Measurements from ENCODE around the gene GNA12. TPM values are rescaled to one million over a fixed set of nuclear protein-coding genes. Genes with fewer than 3 reads are reported as not detected.
"Not testable (repeated sequence)": the region's sequence is repeated elsewhere in the genome, so short reads cannot be mapped to it uniquely, and the experiment has no call there.

GNA12 gene
- total RNA-seq, 4 donors from 2014 or later = 26.3 to 54.8 (median 36.9) TPM

DNA sequence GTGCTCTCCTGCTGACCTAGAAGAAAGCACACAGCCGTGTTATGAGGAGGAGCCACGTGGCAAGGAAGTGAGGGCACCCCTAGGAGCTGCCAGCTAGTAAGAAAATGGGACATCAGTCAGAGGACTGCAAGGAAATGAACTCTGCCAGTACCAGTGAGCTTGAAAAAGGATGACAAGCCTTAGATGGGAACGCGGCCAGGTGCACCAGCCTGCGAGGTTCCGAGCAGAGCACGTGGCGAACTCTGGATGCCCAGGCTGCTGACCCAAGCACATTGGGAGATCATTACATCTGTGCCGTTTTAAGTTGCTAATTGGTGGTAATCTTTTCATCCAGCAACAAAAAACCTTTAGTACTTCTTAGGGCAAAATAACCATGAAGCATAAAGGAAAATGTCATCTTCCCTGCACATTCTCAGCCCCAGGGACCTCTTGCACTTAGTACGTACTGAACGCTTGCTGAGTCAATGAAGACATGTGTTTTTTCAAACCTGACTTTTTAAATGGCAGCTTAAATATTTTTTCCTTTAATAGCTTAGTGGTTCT, 86.7 kb downstream of the GNA12 start:
- DNase-seq (ENCODE audit: low spot score) (no peak), ATAC-seq (ENCODE audit: low FRiP score) (peak; percentile 41)
- TF ChIP-seq, protein P1, sequence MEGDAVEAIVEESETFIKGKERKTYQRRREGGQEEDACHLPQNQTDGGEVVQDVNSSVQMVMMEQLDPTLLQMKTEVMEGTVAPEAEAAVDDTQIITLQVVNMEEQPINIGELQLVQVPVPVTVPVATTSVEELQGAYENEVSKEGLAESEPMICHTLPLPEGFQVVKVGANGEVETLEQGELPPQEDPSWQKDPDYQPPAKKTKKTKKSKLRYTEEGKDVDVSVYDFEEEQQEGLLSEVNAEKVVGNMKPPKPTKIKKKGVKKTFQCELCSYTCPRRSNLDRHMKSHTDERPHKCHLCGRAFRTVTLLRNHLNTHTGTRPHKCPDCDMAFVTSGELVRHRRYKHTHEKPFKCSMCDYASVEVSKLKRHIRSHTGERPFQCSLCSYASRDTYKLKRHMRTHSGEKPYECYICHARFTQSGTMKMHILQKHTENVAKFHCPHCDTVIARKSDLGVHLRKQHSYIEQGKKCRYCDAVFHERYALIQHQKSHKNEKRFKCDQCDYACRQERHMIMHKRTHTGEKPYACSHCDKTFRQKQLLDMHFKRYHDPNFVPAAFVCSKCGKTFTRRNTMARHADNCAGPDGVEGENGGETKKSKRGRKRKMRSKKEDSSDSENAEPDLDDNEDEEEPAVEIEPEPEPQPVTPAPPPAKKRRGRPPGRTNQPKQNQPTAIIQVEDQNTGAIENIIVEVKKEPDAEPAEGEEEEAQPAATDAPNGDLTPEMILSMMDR (IDR thresholded peaks at IDR 0.05) = no peak

DNA sequence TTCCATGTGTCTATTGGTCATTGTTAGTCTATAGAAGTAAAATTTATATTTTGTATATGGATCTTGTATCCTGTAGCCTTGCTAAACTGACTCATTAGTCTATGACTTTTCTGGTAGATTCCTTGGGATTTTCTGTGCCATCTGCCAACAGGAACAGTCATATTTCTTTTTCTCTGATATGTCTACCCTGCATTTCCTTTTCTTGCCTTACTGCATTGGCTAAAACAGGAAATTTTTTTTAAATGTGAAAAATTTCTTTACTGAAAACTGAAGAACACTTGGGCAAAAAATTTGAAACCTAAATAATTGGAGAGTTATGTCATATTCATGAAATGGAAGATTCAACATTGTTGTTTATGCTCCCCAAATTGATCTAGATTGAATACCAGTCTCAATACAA, 88.6 kb downstream of the GNA12 start:
- ATAC-seq (ENCODE audit: low FRiP score) = no peak

DNA sequence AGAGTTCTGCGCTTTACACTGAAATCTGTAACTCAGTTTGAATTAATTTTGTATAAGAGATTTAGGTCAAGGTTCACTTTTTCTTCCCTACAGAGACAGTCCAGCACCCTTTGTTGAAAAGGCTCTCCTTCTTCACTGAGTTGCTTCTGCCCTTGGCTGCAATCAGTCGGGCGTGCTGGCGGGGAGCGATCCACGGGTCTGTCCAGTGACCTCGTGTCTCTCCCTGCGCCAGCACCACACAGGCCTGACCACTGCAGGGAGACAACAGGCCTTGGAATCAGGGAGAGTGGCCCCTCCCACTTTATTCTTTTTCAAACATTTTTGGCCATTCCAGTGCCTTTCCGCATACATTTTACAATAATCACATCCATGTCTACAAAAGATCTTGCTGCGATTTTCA, 89.2 kb downstream of the GNA12 start:
- ATAC-seq (ENCODE audit: low FRiP score) = no peak
- TF ChIP-seq, protein P1 (IDR thresholded peaks at IDR 0.05) = no peak
- no peak for DNase-seq (ENCODE audit: low spot score)

More for the DNA sequence above, 88.6 kb downstream of the GNA12 start:
- TF ChIP-seq, protein P1 (IDR thresholded peaks at IDR 0.05) = no peak
- no peak for DNase-seq (ENCODE audit: low spot score)

DNA sequence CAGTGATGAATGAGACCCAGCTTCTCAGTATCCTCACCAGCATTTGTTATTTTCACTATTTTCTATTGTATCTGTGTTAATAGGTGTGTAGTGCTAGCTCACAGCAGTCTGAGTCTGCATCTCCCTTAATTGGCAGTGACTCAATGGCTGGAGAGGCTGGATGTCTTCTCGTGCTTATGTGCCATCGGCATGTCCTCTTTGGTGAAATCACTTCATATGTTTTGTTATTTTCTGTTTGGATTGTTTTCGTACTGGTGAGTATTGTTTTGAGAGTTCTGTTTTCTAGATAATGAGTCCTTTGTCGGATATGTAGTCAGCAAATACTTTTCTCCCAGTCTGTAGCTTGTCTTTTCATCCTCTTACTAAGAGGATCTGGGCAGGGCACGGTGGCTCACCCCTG, 90.0 kb downstream of the GNA12 start:
- DNase-seq (ENCODE audit: low spot score) = no peak
- TF ChIP-seq, protein P1 (IDR thresholded peaks at IDR 0.05) = no peak
- no peak for ATAC-seq (ENCODE audit: low FRiP score)

DNA sequence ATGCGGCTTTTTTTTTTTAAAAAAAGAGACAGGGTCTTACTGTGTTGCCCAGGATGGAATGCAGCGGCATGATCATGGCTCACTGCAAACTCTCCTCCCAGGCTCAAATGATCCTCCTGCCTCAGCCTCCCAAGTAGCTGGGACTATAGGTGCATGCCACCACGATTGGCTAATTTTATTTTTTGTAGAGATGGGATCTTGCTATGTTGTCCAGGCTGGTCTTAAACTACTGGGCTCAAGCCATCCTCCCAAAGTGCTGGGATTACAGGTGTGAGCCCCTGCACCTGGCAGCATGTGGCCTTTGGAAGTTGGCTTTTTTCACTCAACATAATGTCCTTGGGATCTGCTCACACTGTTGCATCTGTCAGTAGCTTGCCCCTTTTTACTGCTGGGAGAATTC, 91.0 kb downstream of the GNA12 start:
- ATAC-seq (ENCODE audit: low FRiP score) (no peak), DNase-seq (ENCODE audit: low spot score) (no peak)
- TF ChIP-seq, protein P1 (IDR thresholded peaks at IDR 0.05) = no peak

DNA sequence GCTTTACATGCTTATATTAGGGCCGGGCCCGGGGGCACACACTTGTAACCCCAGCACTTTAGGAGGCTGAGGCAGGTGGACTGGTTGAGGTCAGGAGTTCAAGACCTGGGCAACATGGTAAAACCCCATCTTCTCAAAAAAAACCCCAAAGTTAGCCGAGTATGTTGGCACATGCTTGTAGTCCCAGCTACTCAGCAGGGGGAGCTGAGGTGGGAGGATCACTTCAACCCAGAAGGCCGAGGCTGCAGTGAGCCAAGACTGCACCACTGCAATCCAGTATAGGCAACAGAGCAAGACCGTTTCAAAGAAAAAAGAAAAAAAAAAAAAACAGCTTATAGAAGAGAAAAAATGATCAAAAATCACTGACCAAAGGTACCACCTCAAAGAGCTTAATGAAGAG, 93.0 kb downstream of the GNA12 start:
- DNase-seq (ENCODE audit: low spot score) (no peak), ATAC-seq (ENCODE audit: low FRiP score) (no peak)
- TF ChIP-seq, protein P1 (IDR thresholded peaks at IDR 0.05) = no peak

DNA sequence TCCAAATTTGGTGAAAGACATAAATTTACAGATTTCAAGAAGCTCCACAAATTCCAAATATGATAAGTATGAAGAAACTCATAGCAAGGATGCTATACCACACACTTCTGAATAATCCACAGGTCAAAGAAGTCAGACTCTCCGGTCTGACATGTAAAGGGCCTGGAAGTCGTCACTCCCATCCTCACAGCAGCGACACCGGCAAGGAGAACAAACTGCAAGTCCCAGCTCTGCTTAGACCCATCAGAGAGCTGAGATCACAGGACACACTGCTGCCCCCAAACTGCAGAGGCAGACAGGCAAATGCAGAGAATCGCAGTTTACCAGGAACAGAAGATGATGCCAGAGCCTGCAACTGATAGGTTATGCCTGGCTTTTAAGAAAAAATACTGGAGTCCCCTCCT, 94.1 kb downstream of the GNA12 start:
- TF ChIP-seq, protein P1 (IDR thresholded peaks at IDR 0.05) = no peak
- DNase-seq (ENCODE audit: low spot score) = no peak

DNA sequence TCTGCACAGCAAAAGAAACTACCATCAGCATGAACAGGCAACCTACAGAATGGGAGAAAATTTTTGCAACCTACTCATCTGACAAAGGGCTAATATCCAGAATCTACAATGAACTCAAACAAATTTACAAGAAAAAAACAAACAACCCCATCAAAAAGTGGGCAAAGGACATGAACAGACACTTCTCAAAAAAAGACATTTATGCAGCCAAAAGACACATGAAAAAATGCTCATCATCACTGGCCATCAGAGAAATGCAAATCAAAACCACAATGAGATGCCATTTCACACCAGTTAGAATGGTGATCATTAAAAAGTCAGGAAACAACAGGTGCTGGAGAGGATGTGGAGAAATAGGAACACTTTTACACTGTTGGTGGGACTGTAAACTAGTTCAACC, 95.4 kb downstream of the GNA12 start:
- DNase-seq (ENCODE audit: low spot score); ATAC-seq (ENCODE audit: low FRiP score): not testable (repeated sequence)

More for the DNA sequence above, 94.1 kb downstream of the GNA12 start:
- ATAC-seq (ENCODE audit: low FRiP score) = no peak

DNA sequence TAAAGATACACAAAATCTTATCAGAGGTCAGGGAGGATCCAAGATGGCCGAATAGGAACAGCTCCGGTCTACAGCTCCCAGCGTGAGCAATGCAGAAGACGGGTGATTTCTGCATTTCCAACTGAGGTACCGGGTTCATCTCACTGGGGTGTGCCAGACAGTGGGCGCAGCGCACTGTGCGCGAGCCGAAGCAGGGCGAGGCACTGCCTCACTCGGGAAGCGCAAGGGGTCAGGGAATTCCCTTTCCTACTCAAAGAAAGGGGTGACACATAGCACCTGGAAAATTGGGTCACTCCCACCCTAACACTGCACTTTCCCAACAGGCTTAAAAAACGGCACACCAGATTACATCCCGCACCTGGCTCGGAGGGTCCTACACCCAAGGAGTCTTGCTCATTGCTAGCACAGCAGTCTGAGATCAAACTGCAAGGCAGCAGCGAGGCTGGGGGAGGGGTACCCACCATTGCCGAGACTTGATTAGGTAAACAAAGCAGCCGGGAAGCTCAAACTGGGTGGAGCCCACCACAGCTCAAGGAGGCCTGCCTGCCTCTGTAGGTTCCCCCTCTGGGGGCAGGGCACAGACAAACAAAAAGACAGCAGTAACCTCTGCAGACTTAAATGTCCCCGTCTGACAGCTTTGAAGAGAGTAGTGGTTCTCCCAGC, 100.5 kb downstream of the GNA12 start:
- ATAC-seq (ENCODE audit: low FRiP score); DNase-seq (ENCODE audit: low spot score): not testable (repeated sequence)
